ENCODE data around the gene SCYGR6. TPM values are rescaled to one million over a fixed set of nuclear protein-coding genes. Genes with fewer than 3 reads are reported as not detected.

SCYGR6 gene
- total and polyA plus RNA-seq, 9 of the 15 experiments (the other 6 are each of a cell fraction or from before 2014, with no cell fraction given) = not detected

DNA sequence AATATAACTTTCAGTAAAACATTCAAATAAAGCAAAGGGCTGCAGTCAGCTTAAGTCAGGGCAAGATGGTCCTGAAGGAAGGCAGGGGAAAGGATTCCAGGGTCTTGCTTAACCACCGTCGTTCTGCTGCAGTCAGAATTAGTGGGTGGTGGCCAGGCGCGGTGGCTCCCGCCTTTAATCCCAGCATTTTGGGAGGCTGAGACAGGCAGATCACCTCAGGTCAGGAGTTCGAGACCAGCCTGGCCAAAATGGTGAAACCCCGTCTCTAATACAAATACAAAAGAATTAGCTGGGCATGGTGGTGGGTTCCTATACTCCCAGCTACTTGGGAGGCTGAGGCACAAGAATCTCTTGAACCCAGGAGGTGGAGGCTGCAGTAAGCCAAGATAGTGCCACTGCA, 13.6 kb downstream of the SCYGR6 start:
- WGBS (ENCODE audit: insufficient coverage, low coverage, missing lambda C conversion rate) = 3% methylated on average over 7 of the region's 7 CpGs
- H4K20me1 ChIP-seq (replicated peaks; ENCODE audit: control insufficient read depth, insufficient read depth, low read length) = no peaks in the 10 kb centered on the region
- peaks cover 0 to 7% of the 10 kb centered on the region in 2 experiments; a peak in 1 of 5 replicates for H3K27me3 ChIP-seq (ENCODE audit: control insufficient read depth in 2 of 2, insufficient read depth in 2 of 2, low read length in 2 of 2)
- no peaks in the 10 kb centered on the region for H3K79me2 ChIP-seq (ENCODE audit: control insufficient read depth, insufficient read depth, low read length)
- CTCF ChIA-PET (ENCODE audit: low intra/inter-chr PET ratio) = no interaction called here
- H3K9me3 ChIP-seq (replicated peaks; ENCODE audit: control insufficient read depth, insufficient read depth, low read depth, low read length) = no peaks in the 10 kb centered on the region
- intact Hi-C loops (cut with micrococcal nuclease) (no loop called here), in situ Hi-C loops (cut with MboI) (no loop called here)
- no peaks in the 10 kb centered on the region for H3K9me1 ChIP-seq (ENCODE audit: control insufficient read depth, insufficient read depth, low read length)
- H3K4me1 ChIP-seq (replicated peaks in 1 of 2; ENCODE audit: control insufficient read depth in 2 of 2, insufficient read depth in 2 of 2, low read length in 2 of 2) = no peaks in the 10 kb centered on the region
- FAIRE-seq (no peak), ATAC-seq (no peak), DNase-seq (ENCODE audit: extremely low read depth in 1 of 4, low spot score in 3 of 4) (no peak)
- POLR2A ChIA-PET = no interaction called here
- no peak overlapping the region for H3K4me3 ChIP-seq
- no TSS peak for BruUV-seq (replicated peaks)
- no peak overlapping the region for H3K9ac ChIP-seq (ENCODE audit: insufficient read depth in 1 of 2, low read depth in 2 of 2, low read length in 2 of 2)
- no peaks in the 10 kb centered on the region for H3K36me3 ChIP-seq (ENCODE audit: control insufficient read depth, insufficient read depth, low read length)
- no peak overlapping the region for H3K4me2 ChIP-seq (ENCODE audit: insufficient read depth, low read length)
- TF ChIP-seq, protein P1, sequence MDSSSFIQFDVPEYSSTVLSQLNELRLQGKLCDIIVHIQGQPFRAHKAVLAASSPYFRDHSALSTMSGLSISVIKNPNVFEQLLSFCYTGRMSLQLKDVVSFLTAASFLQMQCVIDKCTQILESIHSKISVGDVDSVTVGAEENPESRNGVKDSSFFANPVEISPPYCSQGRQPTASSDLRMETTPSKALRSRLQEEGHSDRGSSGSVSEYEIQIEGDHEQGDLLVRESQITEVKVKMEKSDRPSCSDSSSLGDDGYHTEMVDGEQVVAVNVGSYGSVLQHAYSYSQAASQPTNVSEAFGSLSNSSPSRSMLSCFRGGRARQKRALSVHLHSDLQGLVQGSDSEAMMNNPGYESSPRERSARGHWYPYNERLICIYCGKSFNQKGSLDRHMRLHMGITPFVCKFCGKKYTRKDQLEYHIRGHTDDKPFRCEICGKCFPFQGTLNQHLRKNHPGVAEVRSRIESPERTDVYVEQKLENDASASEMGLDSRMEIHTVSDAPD (CRISPR knock-in tag; IDR thresholded peaks at IDR 0.05) = no peak
- TF ChIP-seq CAMTA2 (CRISPR knock-in tag; conservative IDR thresholded peaks at IDR 0.05) (no peak), CBFB (CRISPR knock-in tag; IDR thresholded peaks at IDR 0.05) (no peak)
- H3K27ac ChIP-seq (ENCODE audit: extremely low read depth, low read depth, low read length) = no peak overlapping the region
- H2AFZ ChIP-seq (ENCODE audit: low read depth, low read length) = no peak overlapping the region

DNA sequence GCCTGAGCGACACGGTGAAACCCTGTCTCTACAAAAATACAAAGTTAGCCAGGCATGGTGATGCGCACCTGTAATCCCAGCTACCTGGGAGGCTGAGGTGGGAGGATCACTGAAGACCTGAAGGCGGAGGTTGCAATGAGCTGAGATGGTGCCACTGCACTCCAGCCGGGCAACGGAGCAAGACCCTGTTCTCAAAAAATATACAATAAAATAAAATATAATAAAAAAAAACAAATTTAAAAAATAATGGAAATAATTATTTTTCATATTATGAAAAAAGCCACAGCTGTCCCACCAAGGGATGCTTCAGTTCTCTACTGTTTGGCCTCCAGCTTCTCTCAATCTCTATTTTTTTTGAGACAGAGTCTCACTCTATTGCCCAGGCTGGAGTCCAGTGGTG, 17.2 kb downstream of the SCYGR6 start:
- H4K20me1 ChIP-seq (replicated peaks; ENCODE audit: control insufficient read depth, insufficient read depth, low read length) = no peaks in the 10 kb centered on the region
- H3K9ac ChIP-seq (ENCODE audit: insufficient read depth in 1 of 2, low read depth in 2 of 2, low read length in 2 of 2) = no peak overlapping the region
- no peaks in the 10 kb centered on the region for H3K36me3 ChIP-seq (ENCODE audit: control insufficient read depth, insufficient read depth, low read length)
- CTCF ChIA-PET (ENCODE audit: low intra/inter-chr PET ratio) = no interaction called here
- no TSS peak for BruUV-seq (replicated peaks)
- H3K4me2 ChIP-seq (ENCODE audit: insufficient read depth, low read length) = no peak overlapping the region
- in situ Hi-C loops (cut with MboI) (no loop called here), intact Hi-C loops (cut with micrococcal nuclease) (no loop called here)
- no peak overlapping the region for H3K4me3 ChIP-seq
- no peaks in the 10 kb centered on the region for H3K4me1 ChIP-seq (replicated peaks in 1 of 2; ENCODE audit: control insufficient read depth in 2 of 2, insufficient read depth in 2 of 2, low read length in 2 of 2)
- WGBS (ENCODE audit: insufficient coverage, low coverage, missing lambda C conversion rate) = 0% methylated on average over 4 of the region's 6 CpGs
- ATAC-seq (no peak), DNase-seq (ENCODE audit: extremely low read depth in 1 of 4, low spot score in 3 of 4) (no peak), FAIRE-seq (no peak)
- H2AFZ ChIP-seq (ENCODE audit: low read depth, low read length) = no peak overlapping the region
- no peaks in the 10 kb centered on the region for H3K9me1 ChIP-seq (ENCODE audit: control insufficient read depth, insufficient read depth, low read length)
- H3K27ac ChIP-seq (ENCODE audit: extremely low read depth, low read depth, low read length) = no peak overlapping the region
- peaks cover 0 to 7% of the 10 kb centered on the region in 2 experiments; a peak in 1 of 5 replicates for H3K27me3 ChIP-seq (ENCODE audit: control insufficient read depth in 2 of 2, insufficient read depth in 2 of 2, low read length in 2 of 2)
- no peaks in the 10 kb centered on the region for H3K9me3 ChIP-seq (replicated peaks; ENCODE audit: control insufficient read depth, insufficient read depth, low read depth, low read length)
- POLR2A ChIA-PET = interaction anchor here (0.5 kb wide), 1 partner anchor 1015 kb away, joined by 3 read pairs; no protein-coding TSS in a partner anchor
- no peaks in the 10 kb centered on the region for H3K79me2 ChIP-seq (ENCODE audit: control insufficient read depth, insufficient read depth, low read length)
- TF ChIP-seq NFXL1 (CRISPR knock-in tag; IDR thresholded peaks at IDR 0.05) (no peak), RNF2 (IDR thresholded peaks at IDR 0.05) (no peak), PCBP2 (IDR thresholded peaks at IDR 0.05; ENCODE audit: low read depth, low read length, poor library complexity, severe bottlenecking) (no peak), PRPF4 (IDR thresholded peaks at IDR 0.05; ENCODE audit: insufficient read depth, low read depth, low read length, poor library complexity, severe bottlenecking) (no peak), KDM4B (IDR thresholded peaks at IDR 0.05; ENCODE audit: borderline replicate concordance in 2 of 2, low read depth in 1 of 2) (no peak), SP1 (CRISPR knock-in tag; IDR thresholded peaks at IDR 0.05) (no peak), HNRNPL (IDR thresholded peaks at IDR 0.05; ENCODE audit: low read depth, low read length) (no peak), MYBL2 (IDR thresholded peaks at IDR 0.05; ENCODE audit: low read depth) (no peak), MYBL2 (CRISPR knock-in tag; IDR thresholded peaks at IDR 0.05; ENCODE audit: borderline replicate concordance) (no peak), BCOR (IDR thresholded peaks at IDR 0.05) (no peak)
- TF ChIP-seq, protein P2, sequence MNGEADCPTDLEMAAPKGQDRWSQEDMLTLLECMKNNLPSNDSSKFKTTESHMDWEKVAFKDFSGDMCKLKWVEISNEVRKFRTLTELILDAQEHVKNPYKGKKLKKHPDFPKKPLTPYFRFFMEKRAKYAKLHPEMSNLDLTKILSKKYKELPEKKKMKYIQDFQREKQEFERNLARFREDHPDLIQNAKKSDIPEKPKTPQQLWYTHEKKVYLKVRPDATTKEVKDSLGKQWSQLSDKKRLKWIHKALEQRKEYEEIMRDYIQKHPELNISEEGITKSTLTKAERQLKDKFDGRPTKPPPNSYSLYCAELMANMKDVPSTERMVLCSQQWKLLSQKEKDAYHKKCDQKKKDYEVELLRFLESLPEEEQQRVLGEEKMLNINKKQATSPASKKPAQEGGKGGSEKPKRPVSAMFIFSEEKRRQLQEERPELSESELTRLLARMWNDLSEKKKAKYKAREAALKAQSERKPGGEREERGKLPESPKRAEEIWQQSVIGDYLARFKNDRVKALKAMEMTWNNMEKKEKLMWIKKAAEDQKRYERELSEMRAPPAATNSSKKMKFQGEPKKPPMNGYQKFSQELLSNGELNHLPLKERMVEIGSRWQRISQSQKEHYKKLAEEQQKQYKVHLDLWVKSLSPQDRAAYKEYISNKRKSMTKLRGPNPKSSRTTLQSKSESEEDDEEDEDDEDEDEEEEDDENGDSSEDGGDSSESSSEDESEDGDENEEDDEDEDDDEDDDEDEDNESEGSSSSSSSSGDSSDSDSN (IDR thresholded peaks at IDR 0.05; ENCODE audit: borderline replicate concordance in 1 of 2, low read depth in 2 of 2, low read length in 2 of 2) = no peak

Data from K562 (cell line).